ENCODE results near the gene THRSP. TPM values are rescaled to one million over a fixed set of nuclear protein-coding genes. Genes with fewer than 3 reads are reported as not detected.
"Not testable (repeated sequence)": the region's sequence is repeated elsewhere in the genome, so short reads cannot be mapped to it uniquely, and the experiment has no call there.

Gene THRSP
- total and polyA plus RNA-seq, 2 donors from 2014 or later = 6.4 TPM; not detected in 1

- Histone ChIP-seq H3K27me3 (ENCODE audit: control insufficient read depth, insufficient read depth, low read length) (no peaks in the 10 kb centered on the region), H3K9me3 (ENCODE audit: control insufficient read depth in 2 of 3, insufficient read depth in 1 of 3, low read length in 3 of 3) (no peaks in the 10 kb centered on the region), H3K4me3 (ENCODE audit: low read length in 3 of 3) (peak overlapping the region in 1 of 3 donors; percentile 41), H3K36me3 (ENCODE audit: control insufficient read depth in 2 of 3, insufficient read depth in 3 of 3, low read length in 3 of 3) (no peaks in the 10 kb centered on the region), H3K9ac (ENCODE audit: low read length in 3 of 3) (peak overlapping the region in 1 of 3 donors; percentile 79), H3K4me1 (ENCODE audit: control insufficient read depth in 2 of 3, insufficient read depth in 2 of 3, low read depth in 1 of 3, low read length in 3 of 3) (peaks cover 6 to 8% (median 8%) of the 10 kb centered on the region in 3 donors), H3K27ac (ENCODE audit: low read depth in 2 of 2, low read length in 2 of 2) (peak overlapping the region; percentile 68 to 88)
- intact Hi-C loops (cut with DNase I) = no loop called here
- TF ChIP-seq CTCF (IDR thresholded peaks at IDR 0.05; ENCODE audit: borderline replicate concordance, extremely low read depth, insufficient read depth) = no peak
- FAIRE-seq = no peak
- DNase-seq = no peak
Measured at GRCh38 chr11:78039391-78039918, 24.2 kb upstream of the THRSP start.

DNA sequence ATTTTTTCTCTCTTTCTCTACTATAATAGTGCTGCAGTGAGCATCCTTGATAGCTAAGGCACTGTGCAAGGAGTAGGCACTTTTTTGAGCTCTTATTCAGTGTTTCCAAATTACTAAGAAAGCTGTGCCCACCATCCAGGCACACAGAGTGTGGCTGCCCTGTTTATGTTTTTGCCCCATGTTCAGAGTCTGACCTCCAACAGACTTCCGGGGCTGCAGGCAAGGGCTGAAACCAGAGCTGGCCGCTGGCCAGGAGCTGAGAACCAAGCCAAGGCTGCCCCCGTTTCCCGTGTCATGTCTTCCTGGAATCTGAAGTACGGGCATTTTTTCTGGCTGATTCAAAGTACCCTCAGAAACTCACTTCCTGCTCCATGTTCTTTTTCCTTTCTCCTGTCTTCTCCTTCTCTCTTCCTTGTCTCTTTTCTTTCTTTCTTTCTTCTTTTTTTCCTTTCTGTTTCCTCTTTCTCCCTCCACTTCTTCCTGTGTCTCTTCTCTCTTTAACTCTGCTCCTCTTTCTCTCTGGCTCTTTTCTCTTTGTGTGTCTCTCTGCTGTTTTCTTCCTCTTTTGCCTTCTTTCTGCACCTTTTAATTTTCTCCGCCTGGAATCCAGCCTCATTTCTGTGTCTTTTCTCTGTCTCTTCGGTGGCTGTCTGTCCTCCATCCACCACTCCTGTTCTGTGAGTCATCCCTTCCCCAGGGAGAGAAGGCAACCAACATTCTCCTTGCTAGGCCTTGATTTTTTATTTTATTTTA is 23.6 kb upstream of the THRSP start:
- H3K36me3 ChIP-seq (ENCODE audit: control insufficient read depth in 2 of 3, insufficient read depth in 3 of 3, low read length in 3 of 3) = no peaks in the 10 kb centered on the region
- peak overlapping the region; percentile 68 to 88 for H3K27ac ChIP-seq (ENCODE audit: low read depth in 2 of 2, low read length in 2 of 2)
- intact Hi-C loops (cut with DNase I) = no loop called here
- peak overlapping the region in 2 of 3 donors; percentile 41 to 56 for H3K4me3 ChIP-seq (ENCODE audit: low read length in 3 of 3)
- H3K9me3 ChIP-seq (ENCODE audit: control insufficient read depth in 2 of 3, insufficient read depth in 1 of 3, low read length in 3 of 3) = no peaks in the 10 kb centered on the region
- H3K4me1 ChIP-seq (ENCODE audit: control insufficient read depth in 2 of 3, insufficient read depth in 2 of 3, low read depth in 1 of 3, low read length in 3 of 3) = peaks cover 6 to 10% (median 8%) of the 10 kb centered on the region in 3 donors
- H3K27me3 ChIP-seq (ENCODE audit: control insufficient read depth, insufficient read depth, low read length) = no peaks in the 10 kb centered on the region
- TF ChIP-seq CTCF (IDR thresholded peaks at IDR 0.05; ENCODE audit: borderline replicate concordance, extremely low read depth, insufficient read depth) = no peak
- peak; percentile 67 to 91 (median 83) for DNase-seq
- H3K9ac ChIP-seq (ENCODE audit: low read length in 3 of 3) = peak overlapping the region in 1 of 3 donors; percentile 79
- no peak for FAIRE-seq

DNA sequence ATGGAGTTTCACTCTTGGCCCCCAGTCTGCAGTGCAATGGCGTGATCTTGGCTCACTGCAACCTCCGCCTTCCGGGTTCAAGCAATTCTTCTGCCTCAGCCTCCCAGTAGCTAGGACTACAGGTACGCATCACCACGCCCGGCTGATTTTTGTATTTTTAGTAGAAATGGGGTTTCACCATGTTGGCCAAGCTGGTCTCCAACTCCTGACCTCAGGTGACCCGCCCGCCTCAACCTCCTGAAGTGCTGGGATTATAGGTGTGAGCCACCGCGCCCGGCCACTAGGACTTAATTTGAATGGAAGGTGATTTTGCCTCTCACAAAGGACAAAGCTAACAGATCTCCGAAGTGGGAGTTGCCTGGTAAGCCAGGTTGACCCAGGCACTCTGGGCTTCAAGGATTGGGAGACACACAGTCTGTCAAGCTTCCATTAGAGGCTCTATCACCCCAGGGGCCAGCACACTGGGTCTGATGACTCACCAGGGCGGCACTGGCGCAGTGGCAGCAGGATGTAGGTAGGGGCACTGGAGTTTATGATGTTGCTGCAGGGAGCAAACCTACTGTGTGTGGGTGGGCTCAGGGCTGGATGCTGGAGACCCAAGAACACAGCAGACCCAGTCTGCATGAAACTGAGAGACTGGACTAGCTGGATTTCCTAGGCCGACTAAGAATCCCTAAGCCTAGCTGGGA is 22.8 kb upstream of the THRSP start:
- H3K4me3 ChIP-seq (ENCODE audit: low read length in 3 of 3) = no peak overlapping the region
- TF ChIP-seq CTCF (IDR thresholded peaks at IDR 0.05; ENCODE audit: borderline replicate concordance, extremely low read depth, insufficient read depth) = no peak
- H3K9ac ChIP-seq (ENCODE audit: low read length in 3 of 3) = no peak overlapping the region
- H3K27me3 ChIP-seq (ENCODE audit: control insufficient read depth, insufficient read depth, low read length) = no peaks in the 10 kb centered on the region
- H3K9me3 ChIP-seq (ENCODE audit: control insufficient read depth in 2 of 3, insufficient read depth in 1 of 3, low read length in 3 of 3) = no peaks in the 10 kb centered on the region
- H3K4me1 ChIP-seq (ENCODE audit: control insufficient read depth in 2 of 3, insufficient read depth in 2 of 3, low read depth in 1 of 3, low read length in 3 of 3) = peaks cover 6 to 12% (median 12%) of the 10 kb centered on the region in 3 donors
- intact Hi-C loops (cut with DNase I) = no loop called here
- DNase-seq (no peak), FAIRE-seq (no peak)
- H3K36me3 ChIP-seq (ENCODE audit: control insufficient read depth in 2 of 3, insufficient read depth in 3 of 3, low read length in 3 of 3) = no peaks in the 10 kb centered on the region
- peak overlapping the region in 1 of 2 donors; percentile 53 for H3K27ac ChIP-seq (ENCODE audit: low read depth in 2 of 2, low read length in 2 of 2)

DNA sequence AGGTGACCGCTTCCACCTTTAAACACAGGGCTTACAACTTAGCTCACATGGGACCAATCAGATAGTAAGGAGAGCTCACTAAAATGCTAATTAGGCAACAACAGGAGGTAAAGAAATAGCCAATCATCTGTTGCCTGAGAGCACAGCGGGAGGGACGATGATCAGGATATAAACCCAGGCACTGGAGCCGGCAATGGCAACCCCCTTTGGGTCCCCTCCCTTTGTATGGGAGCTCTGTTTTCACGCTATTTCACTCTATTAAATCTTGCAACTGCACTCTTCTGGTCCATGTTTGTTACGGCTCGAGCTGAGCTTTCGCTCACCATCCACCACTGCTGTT is 22.3 kb upstream of the THRSP start:
- H3K9me3 ChIP-seq (ENCODE audit: control insufficient read depth in 2 of 3, insufficient read depth in 1 of 3, low read length in 3 of 3); intact Hi-C loops (cut with DNase I); H3K27me3 ChIP-seq (ENCODE audit: control insufficient read depth, insufficient read depth, low read length); H3K9ac ChIP-seq (ENCODE audit: low read length in 3 of 3); H3K4me3 ChIP-seq (ENCODE audit: low read length in 3 of 3); DNase-seq; H3K36me3 ChIP-seq (ENCODE audit: control insufficient read depth in 2 of 3, insufficient read depth in 3 of 3, low read length in 3 of 3); FAIRE-seq; H3K27ac ChIP-seq (ENCODE audit: low read depth in 2 of 2, low read length in 2 of 2): not testable (repeated sequence)
- H3K4me1 ChIP-seq (ENCODE audit: control insufficient read depth in 2 of 3, insufficient read depth in 2 of 3, low read depth in 1 of 3, low read length in 3 of 3) = peaks cover 6 to 15% (median 13%) of the 10 kb centered on the region in 3 donors
